ENCODE measurements around the gene ZXDC.

The ZXDC gene

GRCh38 chr3:126413693-126414080, 62.0 kb downstream of the ZXDC start:
- no peak for ATAC-seq

DNA sequence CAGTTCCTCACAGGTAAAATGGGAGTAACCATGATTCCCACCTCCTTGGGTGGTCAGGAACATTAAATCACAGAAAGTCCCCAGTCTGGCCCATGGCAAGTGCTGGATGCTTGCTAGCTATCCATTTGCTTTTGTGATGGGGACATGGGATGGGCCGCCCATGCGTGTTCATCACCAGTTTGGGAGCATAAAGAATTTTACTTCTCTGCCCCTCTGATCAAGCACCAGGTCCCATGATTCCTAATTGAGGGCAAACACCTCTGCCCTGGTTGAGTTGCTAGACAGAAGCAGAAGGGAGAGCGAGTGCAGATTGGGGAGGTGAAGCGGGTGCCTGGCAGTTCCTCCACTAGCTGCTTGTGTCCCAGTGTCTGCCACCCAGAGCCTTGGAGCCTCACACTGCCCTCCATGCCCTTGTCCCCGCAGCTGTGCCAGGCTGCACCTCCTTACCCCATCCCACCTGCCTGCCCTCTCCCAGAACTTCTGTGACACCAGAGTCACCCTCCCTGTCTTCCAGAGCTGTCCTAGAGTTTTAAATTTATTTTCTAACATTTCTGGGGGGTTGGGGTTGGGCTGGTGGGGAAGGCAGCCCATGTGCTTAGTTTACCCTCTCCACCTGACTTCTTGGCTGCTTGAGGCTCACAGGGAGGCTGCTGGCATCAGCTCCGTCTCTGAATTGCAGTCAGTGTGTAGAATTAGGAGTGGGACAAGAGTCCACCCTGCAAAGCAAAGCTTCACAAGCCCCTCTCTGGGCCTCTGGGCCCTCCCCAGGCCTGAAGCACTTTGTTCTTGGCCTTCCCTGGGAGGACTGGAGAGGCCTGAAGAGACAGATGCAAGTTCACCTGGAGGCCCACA, 62.6 kb downstream of the ZXDC start:
- no peak for ATAC-seq

DNA sequence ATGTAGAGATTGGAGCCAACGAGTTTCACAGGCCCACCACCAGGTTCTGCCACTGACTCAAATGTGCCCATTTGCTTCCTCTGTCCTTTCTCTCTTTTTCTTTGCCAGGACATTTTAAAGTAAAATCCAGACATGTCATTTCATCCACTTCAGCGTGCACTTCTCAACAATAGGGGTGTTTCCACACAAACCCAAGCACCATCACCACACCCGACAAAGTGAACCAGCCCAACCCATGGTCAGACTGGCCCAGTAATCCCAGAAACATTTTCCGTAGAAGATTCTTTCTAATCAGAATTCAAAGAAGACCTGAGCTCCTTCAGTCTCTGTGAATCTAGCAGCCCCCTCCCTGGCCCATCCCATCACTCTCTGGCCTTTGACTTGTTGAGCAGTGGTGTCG, 67.6 kb downstream of the ZXDC start:
- no peak for ATAC-seq

GRCh38 chr3:126407412-126408044, 68.2 kb downstream of the ZXDC start:
- no peak for ATAC-seq

DNA sequence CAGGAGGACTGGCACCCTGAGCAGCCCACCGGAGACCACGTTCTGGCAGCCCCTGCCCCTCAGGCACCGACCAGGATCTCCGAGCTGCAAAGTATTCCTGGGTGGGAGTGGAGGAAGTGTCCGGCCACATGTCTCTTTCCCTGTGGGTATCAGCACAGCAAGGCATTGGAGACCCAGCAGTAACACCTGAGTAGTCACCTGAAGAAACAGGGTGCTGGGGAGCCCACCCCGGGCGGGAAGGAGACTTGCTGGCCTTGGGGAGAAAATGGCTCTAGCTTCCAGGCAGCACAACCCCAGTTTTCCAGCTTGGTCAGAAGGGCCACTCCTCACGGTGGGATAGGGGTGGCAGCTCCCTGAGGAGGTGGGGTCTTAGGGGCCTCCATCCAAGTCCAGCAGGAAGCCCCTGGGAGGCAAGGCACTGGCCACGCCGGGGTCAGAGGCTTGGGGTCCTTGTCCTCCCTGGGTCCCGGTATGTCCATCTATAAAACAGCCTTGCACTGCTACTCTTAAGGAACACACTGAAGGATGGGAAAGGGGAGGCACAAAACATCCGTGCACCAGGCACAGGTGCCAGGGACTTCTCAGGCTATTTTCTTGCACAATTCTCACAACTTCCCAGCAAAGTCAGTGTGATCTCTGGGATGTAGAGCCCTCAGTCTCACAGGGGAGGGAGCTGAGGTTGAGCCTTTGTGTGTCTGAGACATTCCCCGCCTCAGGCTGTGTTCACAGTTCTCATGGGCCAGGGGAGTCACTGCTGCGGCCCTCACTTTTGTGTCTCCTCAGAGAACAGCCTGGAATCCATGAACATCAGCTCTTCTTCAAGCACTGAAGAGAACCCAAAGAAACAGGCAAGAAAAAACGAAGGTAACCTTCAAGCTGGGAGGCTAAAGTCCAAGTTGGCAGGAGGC, 69.0 kb downstream of the ZXDC start:
- no peak for ATAC-seq

- no peak for ATAC-seq
These were observed 72.9 kb downstream of the ZXDC start for GRCh38 chr3:126402666-126403302.

GRCh38 chr3:126402178-126402577, 73.5 kb downstream of the ZXDC start:
- ATAC-seq: no peak

- no peak for ATAC-seq
These were observed 74.0 kb downstream of the ZXDC start for GRCh38 chr3:126401611-126402160.

- ATAC-seq: no peak
These were observed 75.9 kb downstream of the ZXDC start for GRCh38 chr3:126399756-126400155.

DNA sequence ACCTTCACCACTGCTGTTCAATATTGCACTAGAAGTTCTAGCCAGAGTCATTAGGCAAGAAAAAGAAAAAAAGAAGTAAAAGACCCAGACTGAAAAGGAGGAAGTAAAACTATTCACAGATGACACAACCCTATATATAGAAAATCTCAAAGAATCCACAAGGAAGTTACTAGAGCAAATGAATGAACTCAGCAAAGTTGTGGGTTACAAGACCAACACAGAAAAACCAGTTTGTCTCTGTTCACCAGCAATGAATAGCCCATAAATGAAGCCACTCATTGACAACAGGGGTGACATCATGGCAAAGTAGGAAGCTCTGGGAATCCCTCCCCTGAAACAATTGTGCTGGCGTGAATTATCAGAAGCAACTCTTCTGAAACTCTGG, 76.3 kb downstream of the ZXDC start:
- ATAC-seq: no peak

- no peak for ATAC-seq
These were observed 77.0 kb downstream of the ZXDC start for GRCh38 chr3:126398423-126399350.

DNA sequence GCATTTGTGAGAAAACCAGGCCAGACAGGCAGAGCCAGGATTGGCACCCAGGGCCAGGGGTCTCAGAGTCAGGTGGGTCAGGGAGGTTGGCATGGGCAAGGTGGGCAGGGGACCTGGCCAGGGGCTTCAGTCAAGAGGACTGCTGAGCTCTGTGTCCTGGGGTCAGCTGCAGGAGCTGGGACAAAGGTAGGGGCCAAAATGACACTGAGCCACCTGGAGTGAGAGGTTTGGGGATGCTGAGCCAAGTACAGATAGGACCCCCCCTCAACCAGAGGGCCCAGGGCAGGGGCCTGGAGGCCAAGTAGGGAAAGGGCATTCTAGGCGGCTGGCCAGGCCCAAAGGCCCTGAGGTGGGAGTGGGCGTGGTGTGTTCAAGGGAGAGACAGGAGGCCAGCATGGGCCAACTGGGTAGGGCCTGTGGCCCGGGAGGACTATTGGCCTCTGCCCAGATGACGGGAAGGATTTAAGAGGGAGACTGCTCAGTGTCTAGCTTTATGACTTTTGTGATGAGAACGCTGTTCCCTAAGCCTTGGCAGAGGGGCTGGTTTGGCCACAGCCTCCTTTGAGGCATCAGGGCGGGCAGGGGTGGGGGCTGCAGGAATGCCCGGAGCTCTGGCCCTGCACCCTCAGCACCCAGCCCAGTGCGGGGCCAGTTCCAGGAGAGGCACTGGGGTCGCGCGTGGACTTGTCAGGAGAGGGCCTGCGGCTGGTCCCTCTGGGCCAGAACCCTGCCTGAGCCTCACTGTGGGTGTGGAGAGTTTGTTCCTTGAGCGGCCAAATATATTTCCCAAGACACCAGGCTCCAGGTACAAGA, 77.9 kb downstream of the ZXDC start:
- ATAC-seq: no peak

- no peak for ATAC-seq
These were observed 79.2 kb downstream of the ZXDC start for GRCh38 chr3:126396536-126396935.

GRCh38 chr3:126395846-126396513, 79.7 kb downstream of the ZXDC start:
- ATAC-seq: no peak

- no peak for ATAC-seq
These were observed 80.7 kb downstream of the ZXDC start for GRCh38 chr3:126394977-126395321.

DNA sequence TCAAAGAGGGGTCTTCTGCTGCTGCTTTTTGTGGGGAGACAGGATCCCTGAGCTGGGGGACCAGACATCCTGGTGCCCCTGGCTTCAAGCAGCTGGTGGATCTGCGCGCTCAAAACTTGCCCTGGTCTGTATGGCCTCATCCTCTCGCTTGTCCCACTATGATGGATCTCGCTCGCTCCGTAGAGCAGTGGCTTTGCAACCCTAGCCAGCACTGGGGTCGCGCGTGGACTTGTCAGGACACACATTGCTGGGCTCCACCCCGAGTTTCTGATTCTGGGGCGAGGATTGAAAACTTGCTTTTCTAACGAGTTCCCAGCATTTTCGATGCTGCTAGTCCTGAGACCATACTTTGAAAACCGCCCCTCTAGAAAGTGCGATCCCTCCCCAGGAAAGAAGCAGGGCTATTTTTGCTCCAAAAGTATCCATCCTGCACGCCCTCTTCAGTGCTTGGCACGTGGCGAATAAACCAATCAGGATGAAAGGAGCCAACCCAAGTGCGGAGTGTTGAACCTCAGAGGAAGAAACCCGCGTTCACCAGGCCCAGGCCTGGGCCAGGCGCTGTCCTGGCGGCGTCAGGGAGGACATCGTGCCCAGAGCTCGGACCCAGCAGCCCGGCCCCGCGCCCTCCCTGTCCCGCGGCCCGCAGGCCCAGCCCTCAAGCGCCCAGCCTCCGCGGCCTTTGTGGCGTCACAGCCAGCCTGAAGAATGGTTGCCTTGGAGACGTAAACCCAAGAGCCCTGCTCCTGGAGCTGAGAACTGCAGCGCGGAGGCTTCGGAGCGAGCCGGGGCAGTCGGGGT, 81.3 kb downstream of the ZXDC start, which contains the start of gene CFAP100:
TSS of gene CFAP100 (plus strand) at position 731 of the 798 bp plus-strand sequence. CDS start 1,092 bp downstream, outside the sequence.
- no peak for ATAC-seq

DNA sequence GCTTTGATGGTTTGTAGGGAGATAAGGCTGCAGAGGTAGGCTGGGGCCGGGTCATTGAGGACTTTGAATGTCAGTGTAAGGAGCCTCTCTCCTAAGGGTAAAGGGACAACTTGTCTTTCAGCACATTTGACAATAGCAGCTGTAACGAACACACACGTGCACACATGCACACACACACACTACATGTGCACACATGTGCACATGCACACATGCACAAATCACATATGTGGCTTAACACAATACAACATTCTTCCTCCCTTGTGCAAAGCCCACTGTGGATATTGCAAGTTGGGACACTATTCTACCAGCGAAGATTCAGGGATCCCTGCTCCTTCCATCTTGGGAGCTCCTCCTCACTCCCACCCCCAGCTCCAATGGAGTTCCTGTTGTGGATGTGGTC, 82.1 kb downstream of the ZXDC start:
- ATAC-seq: no peak

- no peak for ATAC-seq
These were observed 83.4 kb downstream of the ZXDC start for GRCh38 chr3:126392246-126392645.

- ATAC-seq: no peak
These were observed 84.1 kb downstream of the ZXDC start for GRCh38 chr3:126391631-126392030.
